Chondrocyte (in vitro differentiated cells): ENCODE data around the gene SLC35F3. TPM values are rescaled to one million over a fixed set of nuclear protein-coding genes. Genes with fewer than 3 reads are reported as not detected.

Experiments
- DNase-seq: peaks from one replicate; pipeline ENCODE4 v3.0.0; 2021; ENCODE audit warnings: mixed read lengths, low spot score
- H3K27ac Mint-ChIP-seq: one replicate; pipeline ENCODE4 v1.8.0; 2021; ENCODE audit warnings: mild to moderate bottlenecking, moderate library complexity, mixed read lengths; ENCODE audit not compliant: unreplicated experiment
- H3K27me3 Mint-ChIP-seq: 2 replicates; pipeline ENCODE4 v1.8.0; 2021; ENCODE audit warnings: low read depth, mixed read lengths
- H3K36me3 Mint-ChIP-seq: 2 replicates; pipeline ENCODE4 v1.8.0; 2021; ENCODE audit warnings: low read depth, mixed read lengths
- H3K4me1 Mint-ChIP-seq: 2 replicates; pipeline ENCODE4 v1.8.0; 2021; ENCODE audit warnings: low read depth, mild to moderate bottlenecking, mixed read lengths
- H3K4me3 Mint-ChIP-seq: one replicate; pipeline ENCODE4 v1.8.0; 2021; ENCODE audit warnings: mild to moderate bottlenecking, moderate library complexity, mixed read lengths; ENCODE audit not compliant: unreplicated experiment
- H3K9me3 Mint-ChIP-seq: 2 replicates; pipeline ENCODE4 v1.8.0; 2021; ENCODE audit warnings: low read depth, mixed read lengths
- CTCF ChIP-seq: fragments of 200-600 bp; sonication (generic); IDR thresholded peaks from 2 replicates; pipeline ENCODE4 v1.5.0; 2021; ENCODE audit warnings: antibody characterized with exemption, mild to moderate bottlenecking, moderate library complexity
- total RNA-seq: library from RNA; stranded (reverse); gene quantifications from 3 replicates; pipeline ENCODE4 v1.2.1, GENCODE V29; 2021

Gene SLC35F3
- total RNA-seq, 1 donor from 2014 or later: not detected

- no peak for DNase-seq
- Mint-ChIP-seq H3K27me3 (peaks cover 7% of the 10 kb centered on the region), H3K4me1 (peaks cover 10% of the 10 kb centered on the region), H3K36me3 (no peaks in the 10 kb centered on the region), H3K4me3 (no peak overlapping the region), H3K9me3 (no peaks in the 10 kb centered on the region), H3K27ac (no peak overlapping the region)
- TF ChIP-seq CTCF: no peak
Measured at GRCh38 chr1:234316486-234316885, 412.0 kb downstream of the SLC35F3 start.

GRCh38 chr1:234316937-234317336 is 412.5 kb downstream of the SLC35F3 start:
- H3K27ac Mint-ChIP-seq: no peak overlapping the region
- H3K36me3 Mint-ChIP-seq: no peaks in the 10 kb centered on the region
- H3K4me1 Mint-ChIP-seq: peaks cover 10% of the 10 kb centered on the region
- no peak for DNase-seq
- TF ChIP-seq CTCF: no peak
- H3K27me3 Mint-ChIP-seq: peaks cover 7% of the 10 kb centered on the region
- no peak overlapping the region for H3K4me3 Mint-ChIP-seq
- no peaks in the 10 kb centered on the region for H3K9me3 Mint-ChIP-seq

- Mint-ChIP-seq H3K4me1 (peaks cover 7% of the 10 kb centered on the region), H3K27ac (no peak overlapping the region), H3K27me3 (peaks cover 32% of the 10 kb centered on the region), H3K4me3 (no peak overlapping the region), H3K9me3 (no peaks in the 10 kb centered on the region), H3K36me3 (no peaks in the 10 kb centered on the region)
- no peak for DNase-seq
- no peak for TF ChIP-seq CTCF
Measured at GRCh38 chr1:234320069-234320468, 415.6 kb downstream of the SLC35F3 start.

GRCh38 chr1:234320549-234320948 is 416.1 kb downstream of the SLC35F3 start:
- no peaks in the 10 kb centered on the region for H3K36me3 Mint-ChIP-seq
- no peaks in the 10 kb centered on the region for H3K9me3 Mint-ChIP-seq
- H3K4me1 Mint-ChIP-seq: peaks cover 2% of the 10 kb centered on the region
- H3K27me3 Mint-ChIP-seq: peaks cover 33% of the 10 kb centered on the region
- no peak for TF ChIP-seq CTCF
- no peak overlapping the region for H3K27ac Mint-ChIP-seq
- DNase-seq: no peak
- H3K4me3 Mint-ChIP-seq: no peak overlapping the region

- Mint-ChIP-seq H3K9me3 (no peaks in the 10 kb centered on the region), H3K4me1 (no peaks in the 10 kb centered on the region), H3K27ac (no peak overlapping the region), H3K4me3 (no peak overlapping the region), H3K36me3 (no peaks in the 10 kb centered on the region), H3K27me3 (peaks cover 37% of the 10 kb centered on the region)
- no peak for TF ChIP-seq CTCF
- DNase-seq: no peak
Measured at GRCh38 chr1:234321231-234321630, 416.8 kb downstream of the SLC35F3 start.
